HepG2 (cell line): ENCODE data around the gene ZNF764. TPM values are rescaled to one million over a fixed set of nuclear protein-coding genes. Genes with fewer than 3 reads are reported as not detected.

Experiments used
- KIAA2018 ChIP-seq: sonication (generic); formaldehyde crosslinking; IDR thresholded peaks from 2 replicates; pipeline ENCODE4 v1.5.0; 2020; ENCODE audit warnings: mild to moderate bottlenecking, missing genetic modification reagents, borderline replicate concordance
- RAD51 ChIP-seq: fragments of 450-650 bp; IDR thresholded peaks from 2 replicates; pipeline ENCODE4 v1.6.1; 2016; ENCODE audit warnings: borderline replicate concordance
- TRAFD1 ChIP-seq: sonication (generic); formaldehyde crosslinking; IDR thresholded peaks from 2 replicates; pipeline ENCODE4 v1.5.1; 2020; ENCODE audit warnings: missing genetic modification reagents, mild to moderate bottlenecking, borderline replicate concordance
- ZNF256 ChIP-seq: sonication (generic); formaldehyde crosslinking; conservative IDR thresholded peaks from 2 replicates; pipeline ENCODE4 v1.4.0; 2020; ENCODE audit warnings: missing genetic modification reagents
- polyA plus RNA-seq, 8 experiments: library from polyadenylated mRNA; depleted of rRNA in 3 of 8; stranded (reverse) in 7 of 8; unstranded in 1 of 8; fragments of >200 nt; fragmentation: Illumina TruSeq in 4 of 8; extraction: Trizol in 4 of 8; gene quantifications; 2 replicates each; pipeline versions ENCODE4 v1.2.1 to v1.2.3, GENCODE V29; 2011 to 2016; ENCODE audit warnings: low read depth in 4 of 8, missing spikeins in 1 of 8, mixed read lengths in 1 of 8; ENCODE audit not compliant: insufficient read depth in 1 of 8
- total RNA-seq, 5 experiments: library from RNA; depleted of rRNA; stranded (reverse); fragments of >200 nt; fragmentation: Illumina TruSeq; extraction: Trizol; gene quantifications; 2 replicates each; pipeline ENCODE4 v1.2.3, GENCODE V29; 2016; ENCODE audit warnings: low read depth in 1 of 5

The ZNF764 gene
- total and polyA plus RNA-seq, 2 of the 13 experiments (the other 11 are each of a cell fraction or from before 2014, with no cell fraction given) = 4.1 to 9.1 TPM

- TF ChIP-seq KIAA2018 = no peak
- no peak for TF ChIP-seq RAD51
- TF ChIP-seq TRAFD1 (CRISPR knock-in tag) = 0 out of 2 replicates have a peak, but pooled peaks have one; percentile 2
- TF ChIP-seq ZNF256 (CRISPR knock-in tag) = 0 out of 2 replicates have a peak, but pooled peaks have one; percentile 11
- TF ChIP-seq, all 625 proteins: peak for 7
Measured at GRCh38 chr16:30521476-30521872, 36.7 kb downstream of the ZNF764 start (continued).
